Lung (tissue), 12 donors: Measurements from ENCODE around the gene UBXN6. TPM values are rescaled to one million over a fixed set of nuclear protein-coding genes. Genes with fewer than 3 reads are reported as not detected.

Experiments used
- ATAC-seq: fragments of 200-7000 bp; cut with Tn5 transposase; one replicate; pipeline ENCODE4 v1.9.1; 2020; ENCODE audit warnings: moderate number of reproducible peaks; ENCODE audit not compliant: insufficient read depth, low FRiP score
- DNase-seq, 3 donors: peaks; one replicate each; pipeline ENCODE4 v3.0.0-alpha.2; 2013 to 2017
- H3K27ac ChIP-seq, 2 donors: one replicate each; pipeline ENCODE4 v1.5.1; 2013; ENCODE audit warnings: mild to moderate bottlenecking in 2 of 2, moderate library complexity in 2 of 2, control low read depth in 1 of 2, inconsistent platforms in 1 of 2, low read depth in 1 of 2, low read length in 1 of 2
- H3K27me3 ChIP-seq, 3 donors: one replicate each; pipeline ENCODE4 v1.5.1; 2013; ENCODE audit warnings: low read length in 2 of 3; ENCODE audit not compliant: control insufficient read depth in 3 of 3, insufficient read depth in 3 of 3
- H3K36me3 ChIP-seq, 4 donors: one replicate each; pipeline ENCODE4 v1.5.1; 2013; ENCODE audit warnings: low read length in 4 of 4, mild to moderate bottlenecking in 1 of 4, moderate library complexity in 1 of 4; ENCODE audit not compliant: control insufficient read depth in 4 of 4, insufficient read depth in 4 of 4
- H3K4me1 ChIP-seq, 5 donors: one replicate each; pipeline ENCODE4 v1.5.1; 2013; ENCODE audit warnings: low read length in 5 of 5, mild to moderate bottlenecking in 2 of 5, moderate library complexity in 1 of 5; ENCODE audit not compliant: control insufficient read depth in 5 of 5, insufficient read depth in 5 of 5
- H3K4me3 ChIP-seq: one replicate; pipeline ENCODE4 v1.5.1; 2013; ENCODE audit warnings: mild to moderate bottlenecking, control low read depth, moderate library complexity
- H3K9ac ChIP-seq, 2 donors: one replicate each; pipeline ENCODE4 v1.5.1; 2013; ENCODE audit warnings: low read length in 2 of 2, control low read depth in 1 of 2; ENCODE audit not compliant: insufficient read depth in 1 of 2
- H3K9me3 ChIP-seq, 4 donors: one replicate each; pipeline ENCODE4 v1.5.1; 2013; ENCODE audit warnings: low read length in 3 of 4, mild to moderate bottlenecking in 1 of 4, moderate library complexity in 1 of 4; ENCODE audit not compliant: control insufficient read depth in 4 of 4, insufficient read depth in 3 of 4
- CTCF ChIP-seq: IDR thresholded peaks from 2 replicates; pipeline ENCODE4 v1.5.1; 2012; ENCODE audit warnings: mild to moderate bottlenecking; ENCODE audit errors: control extremely low read depth, extremely low read depth
- WGBS, 2 donors: extraction: QIAGEN DNeasy Blood & Tissue Kit; methylation state at CpG; one replicate each; pipeline ENCODE4 v1.1.7; 2013; 5-methylcytosine and 5-hydroxymethylcytosine counted together
- polyA plus RNA-seq, 2 donors: library from polyadenylated mRNA; stranded (reverse); fragments of 200-250 nt; gene quantifications; one replicate each; pipeline ENCODE4 v1.2.1, GENCODE V29; 2013
- total RNA-seq, 2 donors: library from RNA; depleted of rRNA in 1 of 2; stranded (reverse); fragments of >200 nt in 1 of 2; gene quantifications; one replicate each; pipeline ENCODE4 v1.2.1, GENCODE V29; 2014 to 2021
- donor health status: control.
- donor health status: control.
- donor health status: Bipolar disorder and iron deficiency.
- donor health status: healthy.
- donor health status: DM: yes; HTN: yes; CAD: no.

Gene UBXN6
- total and polyA plus RNA-seq, 4 donors: 74.4 to 128 (median 98.5) TPM

GRCh38 chr19:4503825-4504170, 46.2 kb upstream of the UBXN6 start:
- Histone ChIP-seq H3K27ac (no peak overlapping the region), H3K9ac (no peak overlapping the region), H3K9me3 (no peaks in the 10 kb centered on the region), H3K36me3 (peaks cover 0 to 55% (median 6%) of the 10 kb centered on the region in 4 donors), H3K27me3 (no peaks in the 10 kb centered on the region), H3K4me3 (no peak overlapping the region), H3K4me1 (no peaks in the 10 kb centered on the region)
- no peak for DNase-seq
- 94 to 95% methylated on average over 10 of the region's 10 CpGs for WGBS, 2 donors
- no peak for TF ChIP-seq CTCF
- ATAC-seq: no peak

- DNase-seq (no peak), ATAC-seq (no peak)
- Histone ChIP-seq H3K36me3 (peaks cover 0 to 60% (median 7%) of the 10 kb centered on the region in 4 donors), H3K27me3 (no peaks in the 10 kb centered on the region), H3K27ac (no peak overlapping the region), H3K9ac (no peak overlapping the region), H3K4me1 (no peaks in the 10 kb centered on the region), H3K4me3 (no peak overlapping the region), H3K9me3 (no peaks in the 10 kb centered on the region)
- TF ChIP-seq CTCF: no peak
- 91 to 92% methylated on average over 25 of the region's 25 CpGs for WGBS, 2 donors
Observed at GRCh38 chr19:4503132-4503824, 45.7 kb upstream of the UBXN6 start.

GRCh38 chr19:4502282-4503131, 44.9 kb upstream of the UBXN6 start:
- Histone ChIP-seq H3K9me3 (no peaks in the 10 kb centered on the region), H3K36me3 (peaks cover 0 to 68% (median 7%) of the 10 kb centered on the region in 4 donors), H3K4me1 (no peaks in the 10 kb centered on the region), H3K27me3 (no peaks in the 10 kb centered on the region), H3K27ac (no peak overlapping the region), H3K9ac (no peak overlapping the region), H3K4me3 (no peak overlapping the region)
- WGBS, 2 donors: 90 to 92% methylated on average over 37 of the region's 37 CpGs
- DNase-seq (no peak), ATAC-seq (no peak)
- no peak for TF ChIP-seq CTCF
